ENCODE results near the gene RABGGTB. TPM values are rescaled to one million over a fixed set of nuclear protein-coding genes. Genes with fewer than 3 reads are reported as not detected.

Gene RABGGTB
- total RNA-seq, 1 experiment from 2014 or later, result 88.6 TPM

GRCh38 chr1:75787524-75787923, 1.5 kb downstream of the RABGGTB start:
- peaks cover 68% of the 10 kb centered on the region for H3K36me3 Mint-ChIP-seq (ENCODE audit: insufficient read depth, unreplicated experiment)
- ChIA-PET POLR2A (no interaction called here), CTCF (no interaction called here)
- TF ChIP-seq CTCF (IDR thresholded peaks at IDR 0.05; ENCODE audit: insufficient read depth in 1 of 2, low read depth in 1 of 2, low read length in 1 of 2, severe bottlenecking in 1 of 2, unreplicated experiment in 1 of 2), result no peak
- no TSS peak for BruUV-seq (replicated peaks)
- H3K4me3 Mint-ChIP-seq (ENCODE audit: unreplicated experiment), result peak overlapping the region; percentile 98
- H3K9me3 Mint-ChIP-seq (ENCODE audit: unreplicated experiment), result no peaks in the 10 kb centered on the region
- H3K4me3 ChIP-seq (ENCODE audit: low read depth, low read length), result peak overlapping the region; percentile 60
- H3K27ac Mint-ChIP-seq (ENCODE audit: unreplicated experiment), result peak overlapping the region; percentile 97
- no peak for DNase-seq
- H3K27me3 Mint-ChIP-seq (ENCODE audit: insufficient read depth, unreplicated experiment), result no peaks in the 10 kb centered on the region
- peaks cover 24% of the 10 kb centered on the region for H3K4me1 ChIP-seq
- no peaks in the 10 kb centered on the region for H3K9me3 ChIP-seq
- no peaks in the 10 kb centered on the region; the same call in 1 of the 2 replicates for H3K36me3 ChIP-seq (ENCODE audit: control insufficient read depth, insufficient read depth, low read length)
- peaks cover 6% of the 10 kb centered on the region for H3K4me1 Mint-ChIP-seq (ENCODE audit: low read depth, unreplicated experiment)
- H3K27me3 ChIP-seq (replicated peaks; ENCODE audit: control insufficient read depth, insufficient read depth, low read length), result no peaks in the 10 kb centered on the region
- intact Hi-C loops (cut with micrococcal nuclease; ENCODE audit: unreplicated experiment), result loop anchor here (2.0 to 10.0 kb wide), 4 partner anchors 55 to 523 kb away; partner anchors contain the start of gene ACADM

GRCh38 chr1:75789988-75790387, 3.9 kb downstream of the RABGGTB start:
- CTCF ChIA-PET, result no interaction called here
- DNase-seq, result no peak
- POLR2A ChIA-PET, result no interaction called here
- no TSS peak for BruUV-seq (replicated peaks)
- Histone ChIP-seq H3K4me3 (ENCODE audit: low read depth, low read length) (no peak overlapping the region), H3K27me3 (replicated peaks; ENCODE audit: control insufficient read depth, insufficient read depth, low read length) (no peaks in the 10 kb centered on the region), H3K9me3 (no peaks in the 10 kb centered on the region), H3K36me3 (ENCODE audit: control insufficient read depth, insufficient read depth, low read length) (no peaks in the 10 kb centered on the region; the same call in 1 of the 2 replicates), H3K4me1 (peaks cover 24% of the 10 kb centered on the region)
- TF ChIP-seq CTCF (IDR thresholded peaks at IDR 0.05; ENCODE audit: insufficient read depth in 1 of 2, low read depth in 1 of 2, low read length in 1 of 2, severe bottlenecking in 1 of 2, unreplicated experiment in 1 of 2), result no peak
- Mint-ChIP-seq H3K4me3 (ENCODE audit: unreplicated experiment) (peak overlapping the region; percentile 63), H3K27me3 (ENCODE audit: insufficient read depth, unreplicated experiment) (no peaks in the 10 kb centered on the region), H3K36me3 (ENCODE audit: insufficient read depth, unreplicated experiment) (peaks cover 92% of the 10 kb centered on the region), H3K9me3 (ENCODE audit: unreplicated experiment) (no peaks in the 10 kb centered on the region), H3K4me1 (ENCODE audit: low read depth, unreplicated experiment) (peaks cover 6% of the 10 kb centered on the region), H3K27ac (ENCODE audit: unreplicated experiment) (peak overlapping the region; percentile 53)
- intact Hi-C loops (cut with micrococcal nuclease; ENCODE audit: unreplicated experiment), result loop anchor here (5.0 to 10.0 kb wide), 4 partner anchors 52 to 555 kb away; no protein-coding TSS in a partner anchor

- POLR2A ChIA-PET, result no interaction called here
- CTCF ChIA-PET, result no interaction called here
- no peak overlapping the region for H3K27ac Mint-ChIP-seq (ENCODE audit: unreplicated experiment)
- H3K36me3 Mint-ChIP-seq (ENCODE audit: insufficient read depth, unreplicated experiment), result peaks cover 99% of the 10 kb centered on the region
- DNase-seq, result no peak
- intact Hi-C loops (cut with micrococcal nuclease; ENCODE audit: unreplicated experiment), result loop anchor here (10.0 kb wide), 1 partner anchor 556 kb away; no protein-coding TSS in a partner anchor
- H3K4me1 Mint-ChIP-seq (ENCODE audit: low read depth, unreplicated experiment), result peaks cover 6% of the 10 kb centered on the region
- BruUV-seq (replicated peaks), result no TSS peak
- no peak overlapping the region for H3K4me3 Mint-ChIP-seq (ENCODE audit: unreplicated experiment)
- H3K9me3 ChIP-seq, result no peaks in the 10 kb centered on the region
- no peaks in the 10 kb centered on the region for H3K9me3 Mint-ChIP-seq (ENCODE audit: unreplicated experiment)
- H3K36me3 ChIP-seq (ENCODE audit: control insufficient read depth, insufficient read depth, low read length), result no peaks in the 10 kb centered on the region; the same call in 1 of the 2 replicates
- no peaks in the 10 kb centered on the region for H3K27me3 ChIP-seq (replicated peaks; ENCODE audit: control insufficient read depth, insufficient read depth, low read length)
- H3K27me3 Mint-ChIP-seq (ENCODE audit: insufficient read depth, unreplicated experiment), result no peaks in the 10 kb centered on the region
- H3K4me1 ChIP-seq, result peaks cover 19% of the 10 kb centered on the region
- no peak overlapping the region for H3K4me3 ChIP-seq (ENCODE audit: low read depth, low read length)
- no peak for TF ChIP-seq CTCF (IDR thresholded peaks at IDR 0.05; ENCODE audit: insufficient read depth in 1 of 2, low read depth in 1 of 2, low read length in 1 of 2, severe bottlenecking in 1 of 2, unreplicated experiment in 1 of 2)
Measured at GRCh38 chr1:75791022-75791421, 5.0 kb downstream of the RABGGTB start.

Measured in Caco-2 (cell line).